HG02852 (cell line): ENCODE results near the gene DNMT3A.

ENCODE experiments used
- ATAC-seq: cut with Tn5 transposase; IDR thresholded peaks from one replicate; pipeline ENCODE4 v1.9.1; 2021; ENCODE audit warnings: mild to moderate bottlenecking, moderate library complexity; ENCODE audit not compliant: unreplicated experiment

The DNMT3A gene

GRCh38 chr2:25307949-25308557, 33.7 kb downstream of the DNMT3A start:
- ATAC-seq, result no peak

DNA sequence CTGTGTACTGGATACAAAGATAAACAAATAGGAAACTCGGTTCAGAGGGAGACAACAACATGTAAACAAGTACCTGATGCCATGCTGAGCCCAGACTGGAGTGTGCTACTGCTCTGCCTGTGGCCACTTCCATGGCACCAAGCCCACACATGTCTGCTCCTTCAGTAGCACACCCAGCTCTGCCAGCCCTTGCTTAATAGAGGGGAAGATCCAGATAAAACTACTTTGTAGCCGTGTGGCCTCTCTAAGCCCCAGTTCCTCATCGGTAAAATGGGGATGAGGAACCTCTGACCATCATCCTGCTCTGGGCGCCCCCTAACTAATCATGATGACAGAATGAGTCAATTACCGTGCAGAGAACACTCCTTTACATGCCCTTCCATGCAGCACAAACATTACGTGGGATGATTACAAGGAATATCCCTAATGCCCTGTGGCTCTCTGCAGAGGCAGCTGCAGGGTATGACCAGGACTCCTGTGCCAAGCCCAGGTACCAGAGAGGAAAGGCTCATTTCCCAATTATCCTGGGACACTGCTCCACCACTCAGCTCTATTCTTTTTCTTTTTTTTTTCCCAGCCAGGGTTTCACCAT, 34.9 kb downstream of the DNMT3A start:
- no peak for ATAC-seq

DNA sequence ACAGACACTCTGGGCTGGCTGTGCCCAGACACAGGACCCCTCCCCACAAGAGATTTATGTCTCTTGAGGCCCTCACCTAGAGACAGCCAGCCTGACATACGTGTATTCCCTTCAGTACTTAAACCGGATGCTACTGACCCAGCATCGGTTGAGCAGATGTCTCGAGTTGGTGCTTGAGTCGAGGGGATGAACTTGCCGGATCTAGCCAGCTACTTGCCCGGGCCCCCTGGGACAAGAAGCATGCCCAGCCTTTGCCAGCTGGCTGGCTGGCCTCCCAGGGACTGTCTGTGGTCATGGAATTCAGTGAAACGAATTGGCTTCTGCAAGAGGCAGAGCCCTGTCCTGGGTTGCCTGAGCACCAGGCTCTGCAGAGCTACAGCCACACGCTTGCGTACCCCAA, 36.0 kb downstream of the DNMT3A start:
- no peak for ATAC-seq

DNA sequence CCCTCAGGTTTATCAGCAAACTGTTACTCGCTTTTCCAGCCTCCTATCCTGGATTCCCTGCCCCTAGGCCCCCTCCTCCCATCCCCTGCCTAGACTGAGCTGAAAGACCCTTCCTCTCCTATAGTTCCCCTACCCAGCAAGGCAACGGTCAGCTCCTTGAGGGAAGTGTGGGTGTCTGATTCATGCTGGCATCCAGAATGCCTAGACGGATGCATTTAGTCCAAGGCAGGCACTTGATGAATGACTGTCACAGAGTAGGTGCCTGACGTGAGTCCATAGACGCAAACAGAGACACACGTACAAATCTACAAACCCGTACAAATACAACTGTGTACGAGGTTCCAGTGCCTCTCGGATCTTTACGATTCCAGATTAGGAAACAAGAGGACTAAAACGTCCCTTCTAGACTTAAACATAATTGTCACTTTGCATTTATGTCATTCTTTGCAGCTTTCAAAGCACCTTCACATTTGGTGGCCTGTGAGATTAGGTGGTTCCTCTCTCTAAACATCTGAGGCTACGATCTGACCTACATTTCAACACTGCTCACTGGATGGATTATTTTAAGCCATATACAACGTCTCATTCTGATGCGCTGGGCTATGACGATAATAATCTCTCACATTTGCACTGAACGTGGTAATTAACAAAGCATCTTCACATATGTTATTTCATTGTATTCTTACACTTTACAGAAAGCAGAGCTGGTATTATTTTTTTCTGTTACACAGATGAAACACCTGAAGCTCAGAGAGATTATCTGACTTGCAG, 36.7 kb downstream of the DNMT3A start:
- ATAC-seq, result no peak

DNA sequence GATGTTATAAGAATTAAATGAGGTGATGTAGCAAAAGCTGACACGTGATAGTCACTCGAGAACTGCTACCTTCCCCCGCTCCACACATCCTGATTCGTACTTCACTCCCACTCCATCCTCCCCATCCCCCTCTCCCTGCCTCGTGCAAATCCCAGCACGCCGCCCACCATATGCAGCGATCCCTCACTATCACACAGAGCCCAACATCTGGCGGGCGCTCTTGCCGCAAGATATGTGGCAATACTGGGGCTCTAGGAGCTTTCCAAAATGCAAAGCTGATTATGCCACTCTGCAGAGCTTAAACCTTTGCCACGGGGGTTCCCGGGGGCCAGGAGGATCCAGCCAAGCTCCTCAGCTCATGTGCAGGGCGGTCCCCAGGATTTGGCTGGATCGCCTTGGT, 37.4 kb downstream of the DNMT3A start:
- ATAC-seq, result no peak

GRCh38 chr2:25303633-25304236, 38.0 kb downstream of the DNMT3A start:
- ATAC-seq, result no peak

GRCh38 chr2:25302758-25303375, 38.9 kb downstream of the DNMT3A start:
- no peak for ATAC-seq

GRCh38 chr2:25301453-25302352, 40.0 kb downstream of the DNMT3A start:
- ATAC-seq, result peak; percentile 96

- no peak for ATAC-seq
These were observed 41.7 kb downstream of the DNMT3A start for GRCh38 chr2:25300001-25300400.

GRCh38 chr2:25298776-25299431, 42.8 kb downstream of the DNMT3A start:
- ATAC-seq, result no peak

GRCh38 chr2:25297738-25298137, 44.0 kb downstream of the DNMT3A start:
- ATAC-seq, result no peak

GRCh38 chr2:25295621-25296020, 46.1 kb downstream of the DNMT3A start:
- no peak for ATAC-seq

DNA sequence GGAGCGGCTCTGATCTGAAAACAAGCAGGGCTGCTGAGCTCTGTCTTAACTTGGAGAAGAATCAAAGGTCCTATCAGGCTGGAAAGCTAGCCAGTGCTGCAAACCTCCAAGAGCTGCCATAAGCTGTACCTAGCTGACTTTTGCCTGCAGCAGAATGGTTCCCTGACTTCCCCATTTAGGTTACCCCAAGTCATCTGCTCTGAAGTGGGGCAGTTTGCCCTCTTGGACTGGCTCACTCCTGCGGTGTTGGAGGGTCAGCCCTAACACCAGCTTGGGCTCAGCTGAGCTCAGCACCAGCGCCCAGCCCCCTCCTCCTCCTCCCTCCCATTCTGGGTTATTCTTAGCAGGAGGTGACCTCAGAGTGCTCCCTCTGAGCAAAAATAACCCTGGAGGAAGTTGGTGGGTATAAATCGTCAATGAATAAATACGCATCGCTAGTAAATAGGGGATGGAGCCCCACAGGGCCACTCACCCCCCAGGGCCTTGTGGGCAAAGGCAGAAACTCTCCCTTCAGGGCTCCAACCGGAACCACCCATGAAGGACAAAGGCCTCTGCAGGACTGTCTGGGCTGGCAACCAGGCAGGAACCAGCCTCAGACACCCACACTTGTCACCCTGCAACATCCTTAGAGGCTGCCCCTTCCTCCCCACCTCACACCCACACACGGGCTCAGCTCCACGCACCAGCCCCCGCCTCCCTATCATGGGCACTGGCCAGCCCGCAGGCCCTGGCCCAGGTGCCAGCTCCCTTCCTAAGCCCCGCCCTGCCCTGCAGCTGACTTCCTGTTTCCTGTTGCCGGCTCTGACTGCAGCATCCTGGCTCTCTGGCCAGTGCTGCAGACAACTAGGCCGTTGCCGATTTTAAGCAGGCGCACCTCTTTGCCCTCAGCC, 46.9 kb downstream of the DNMT3A start:
- peak; percentile 91 for ATAC-seq

GRCh38 chr2:25293958-25294562, 47.7 kb downstream of the DNMT3A start:
- no peak for ATAC-seq

DNA sequence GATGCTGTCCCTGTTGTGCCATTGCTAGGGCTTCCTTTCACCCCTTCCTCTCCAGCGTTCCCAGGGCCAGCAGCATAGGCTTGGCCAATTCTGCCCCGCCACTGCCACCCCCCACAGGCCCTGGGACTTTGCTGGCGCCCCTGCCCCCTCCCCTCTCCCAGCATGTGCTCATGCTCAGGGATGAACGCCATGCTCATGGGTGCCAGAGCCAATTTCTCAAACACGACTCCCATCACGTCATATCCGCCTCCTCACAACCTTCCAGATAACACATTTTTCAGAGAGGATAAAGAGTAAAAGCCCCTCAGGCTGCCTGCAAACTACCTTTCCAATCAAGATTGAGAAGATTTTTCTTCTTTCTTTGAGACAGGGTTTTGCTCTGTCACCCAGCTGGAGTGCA, 48.6 kb downstream of the DNMT3A start:
- ATAC-seq, result no peak

GRCh38 chr2:25292408-25292807, 49.3 kb downstream of the DNMT3A start:
- no peak for ATAC-seq

DNA sequence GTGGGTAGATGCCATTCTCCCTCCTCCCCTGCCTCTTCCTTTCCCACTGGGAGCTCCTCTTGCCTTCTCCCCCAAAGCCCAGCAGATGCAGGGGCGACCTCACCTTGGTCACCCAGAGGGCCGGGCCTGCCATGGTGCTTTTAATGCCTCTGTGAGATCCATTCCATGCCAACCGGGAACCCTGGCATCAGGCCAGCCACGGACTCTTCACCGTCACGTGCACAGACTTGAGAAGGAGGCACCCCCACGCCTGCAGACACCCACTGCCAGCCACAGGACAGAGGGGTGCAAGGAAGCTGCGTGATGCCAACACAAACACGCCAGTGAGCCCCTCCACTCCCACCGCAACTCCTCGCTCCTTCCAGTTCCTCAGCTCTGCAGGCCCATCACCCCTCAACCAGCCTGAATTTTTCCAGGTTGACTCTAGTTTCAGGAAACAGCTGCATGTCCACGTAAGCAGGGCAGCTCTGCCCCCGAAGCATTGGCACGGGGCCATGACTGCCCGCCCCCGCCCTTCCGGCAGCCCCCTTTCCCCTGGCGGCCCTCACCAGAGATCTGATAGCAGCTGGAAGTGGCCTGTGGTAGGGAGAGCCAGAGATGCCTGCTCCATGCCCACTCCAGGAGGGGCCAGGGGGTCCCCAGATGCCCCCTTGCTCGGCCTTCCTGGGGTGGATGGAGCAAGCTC, 50.8 kb downstream of the DNMT3A start:
- no peak for ATAC-seq
